Measurements from ENCODE around the gene ZNF862.

Gene ZNF862

GRCh38 chr7:149846436-149847046, 8.4 kb downstream of the ZNF862 start:
- DNase-seq = no peak

GRCh38 chr7:149849174-149849573, 11.0 kb downstream of the ZNF862 start:
- no peak for DNase-seq

GRCh38 chr7:149850007-149850594, 11.9 kb downstream of the ZNF862 start:
- no peak for DNase-seq

- DNase-seq = no peak
These were observed 12.5 kb downstream of the ZNF862 start for GRCh38 chr7:149850716-149851115.

GRCh38 chr7:149851449-149851848, 13.3 kb downstream of the ZNF862 start:
- DNase-seq = no peak

- no peak for DNase-seq
These were observed 15.0 kb downstream of the ZNF862 start for GRCh38 chr7:149853157-149853556.

- DNase-seq = no peak
These were observed 16.6 kb downstream of the ZNF862 start for GRCh38 chr7:149854611-149855360.

GRCh38 chr7:149855361-149856305, 17.5 kb downstream of the ZNF862 start:
- DNase-seq = no peak

- DNase-seq = peak; percentile 64
These were observed 18.4 kb downstream of the ZNF862 start for GRCh38 chr7:149856583-149856982.

- no peak for DNase-seq
These were observed 21.2 kb downstream of the ZNF862 start for GRCh38 chr7:149859369-149859768.

GRCh38 chr7:149859876-149860275, 21.7 kb downstream of the ZNF862 start:
- DNase-seq = no peak

- peak; percentile 31 for DNase-seq
These were observed 22.9 kb downstream of the ZNF862 start for GRCh38 chr7:149860821-149861727.

- no peak for DNase-seq
These were observed 23.5 kb downstream of the ZNF862 start for GRCh38 chr7:149861728-149862045.

GRCh38 chr7:149862156-149862555, 24.0 kb downstream of the ZNF862 start:
- DNase-seq = no peak

- DNase-seq = no peak
These were observed 25.3 kb downstream of the ZNF862 start for GRCh38 chr7:149863500-149863899.

GRCh38 chr7:149864023-149864422, 25.8 kb downstream of the ZNF862 start:
- no peak for DNase-seq

GRCh38 chr7:149864751-149865150, 26.6 kb downstream of the ZNF862 start:
- DNase-seq = no peak

GRCh38 chr7:149865437-149865836, 27.3 kb downstream of the ZNF862 start:
- DNase-seq = peak; percentile 79

- DNase-seq = no peak
These were observed 28.1 kb downstream of the ZNF862 start for GRCh38 chr7:149866139-149866778.

- DNase-seq = no peak
These were observed 28.7 kb downstream of the ZNF862 start for GRCh38 chr7:149866779-149867447.
